Right atrium auricular region (tissue), 2 donors: ENCODE measurements around the gene TTLL10. TPM values are rescaled to one million over a fixed set of nuclear protein-coding genes. Genes with fewer than 3 reads are reported as not detected.

Source experiments
- DNase-seq: peaks from one replicate; pipeline ENCODE4 v3.0.0-alpha.2; 2019; ENCODE audit warnings: low spot score
- H3K27ac ChIP-seq, 2 donors: fragments of 200-600 bp; sonication (generic); 1 replicate in 1 of 2; 2 replicates in 1 of 2; pipeline ENCODE4 v1.5.1; 2016 to 2019
- H3K27me3 ChIP-seq, 2 donors: fragments of 200-600 bp; sonication (generic); one replicate each; pipeline versions ENCODE4 v1.5.1 to v1.6.0; 2017 to 2019
- H3K36me3 ChIP-seq: fragments of 200-600 bp; sonication (generic); one replicate; pipeline ENCODE4 v1.5.1; 2016
- H3K4me1 ChIP-seq, 2 donors: fragments of 200-600 bp; sonication (generic); one replicate each; pipeline versions ENCODE4 v1.5.1 to v1.6.0; 2017 to 2019
- H3K4me3 ChIP-seq, 2 donors: fragments of 200-600 bp; sonication (generic); 1 replicate in 1 of 2; 2 replicates in 1 of 2; pipeline ENCODE4 v1.5.1; 2017 to 2019; ENCODE audit warnings: mild to moderate bottlenecking in 1 of 2, moderate library complexity in 1 of 2
- H3K9me3 ChIP-seq, 2 donors: fragments of 200-600 bp; sonication (generic); one replicate each; pipeline ENCODE4 v1.5.1; 2019
- total RNA-seq, 2 donors: library from RNA; depleted of rRNA; stranded (reverse); fragments of >200 nt; gene quantifications; one replicate each; pipeline ENCODE4 v1.1.0, GENCODE V29; 2016
- TF ChIP-seq, protein P1 (sequence below), 2 donors: fragments of 200-600 bp; sonication (generic); IDR thresholded peaks; one replicate each; pipeline ENCODE4 v1.5.1; 2019; ENCODE audit warnings: antibody characterized with exemption in 2 of 2

TTLL10 gene
- total RNA-seq, 2 donors from 2014 or later = not detected

DNA sequence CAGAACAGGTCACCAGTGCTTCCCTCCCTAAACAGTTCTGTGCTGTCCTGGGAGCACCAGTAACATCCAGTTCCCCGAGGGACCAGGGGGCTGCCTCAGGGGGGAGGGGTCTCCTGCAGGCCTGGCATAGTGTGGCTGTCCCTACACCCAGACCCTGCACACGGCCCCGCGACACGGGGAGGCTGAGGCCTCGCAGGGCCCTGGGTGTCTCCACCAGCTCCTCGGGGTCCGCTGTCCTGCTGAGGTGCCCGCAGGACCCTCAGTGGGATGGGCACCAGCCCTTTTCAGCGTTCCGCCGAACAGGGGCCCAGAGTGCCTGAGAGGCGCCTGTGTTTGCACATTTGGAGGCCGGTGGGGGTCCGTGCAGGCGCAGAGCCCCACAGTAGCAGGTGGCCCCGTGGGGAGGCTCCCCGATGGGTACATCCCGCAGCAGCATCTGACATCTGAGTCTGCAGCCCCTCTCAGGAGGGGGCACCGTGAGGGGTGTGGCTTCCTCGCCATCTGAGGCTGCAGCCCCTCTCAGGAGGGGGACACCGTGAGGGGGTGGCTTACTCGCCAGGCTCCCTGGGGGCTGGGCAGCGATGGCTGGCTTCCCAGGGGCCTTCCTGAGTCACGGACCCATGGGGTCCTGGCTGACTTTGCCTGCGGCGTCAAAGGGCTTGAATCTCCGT is 39.2 kb upstream of the TTLL10 start:
- TF ChIP-seq, protein P1, sequence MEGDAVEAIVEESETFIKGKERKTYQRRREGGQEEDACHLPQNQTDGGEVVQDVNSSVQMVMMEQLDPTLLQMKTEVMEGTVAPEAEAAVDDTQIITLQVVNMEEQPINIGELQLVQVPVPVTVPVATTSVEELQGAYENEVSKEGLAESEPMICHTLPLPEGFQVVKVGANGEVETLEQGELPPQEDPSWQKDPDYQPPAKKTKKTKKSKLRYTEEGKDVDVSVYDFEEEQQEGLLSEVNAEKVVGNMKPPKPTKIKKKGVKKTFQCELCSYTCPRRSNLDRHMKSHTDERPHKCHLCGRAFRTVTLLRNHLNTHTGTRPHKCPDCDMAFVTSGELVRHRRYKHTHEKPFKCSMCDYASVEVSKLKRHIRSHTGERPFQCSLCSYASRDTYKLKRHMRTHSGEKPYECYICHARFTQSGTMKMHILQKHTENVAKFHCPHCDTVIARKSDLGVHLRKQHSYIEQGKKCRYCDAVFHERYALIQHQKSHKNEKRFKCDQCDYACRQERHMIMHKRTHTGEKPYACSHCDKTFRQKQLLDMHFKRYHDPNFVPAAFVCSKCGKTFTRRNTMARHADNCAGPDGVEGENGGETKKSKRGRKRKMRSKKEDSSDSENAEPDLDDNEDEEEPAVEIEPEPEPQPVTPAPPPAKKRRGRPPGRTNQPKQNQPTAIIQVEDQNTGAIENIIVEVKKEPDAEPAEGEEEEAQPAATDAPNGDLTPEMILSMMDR (IDR thresholded peaks at IDR 0.05) = no peak
- no peak for DNase-seq
- no peaks in the 10 kb centered on the region for H3K36me3 ChIP-seq
- H3K27ac ChIP-seq = no peak overlapping the region
- peaks cover 0 to 8% of the 10 kb centered on the region in 2 donors for H3K4me1 ChIP-seq
- H3K27me3 ChIP-seq = peaks cover 5 to 9% of the 10 kb centered on the region in 2 donors
- H3K9me3 ChIP-seq = no peaks in the 10 kb centered on the region
- H3K4me3 ChIP-seq = no peak overlapping the region

- Histone ChIP-seq H3K27me3 (peaks cover 5 to 9% of the 10 kb centered on the region in 2 donors), H3K4me1 (peaks cover 0 to 8% of the 10 kb centered on the region in 2 donors), H3K36me3 (no peaks in the 10 kb centered on the region), H3K27ac (no peak overlapping the region), H3K4me3 (no peak overlapping the region), H3K9me3 (no peaks in the 10 kb centered on the region)
- TF ChIP-seq, protein P1 (IDR thresholded peaks at IDR 0.05) = no peak
- DNase-seq = no peak
These were observed 38.1 kb upstream of the TTLL10 start for GRCh38 chr1:1135339-1136136.

- no peaks in the 10 kb centered on the region for H3K36me3 ChIP-seq
- H3K4me1 ChIP-seq = peaks cover 0 to 8% of the 10 kb centered on the region in 2 donors
- no peak for DNase-seq
- TF ChIP-seq, protein P1 (IDR thresholded peaks at IDR 0.05) = no peak
- no peak overlapping the region for H3K27ac ChIP-seq
- H3K4me3 ChIP-seq = no peak overlapping the region
- no peaks in the 10 kb centered on the region for H3K9me3 ChIP-seq
- peaks cover 5 to 9% of the 10 kb centered on the region in 2 donors for H3K27me3 ChIP-seq
These were observed 37.0 kb upstream of the TTLL10 start for GRCh38 chr1:1136547-1137230.

DNA sequence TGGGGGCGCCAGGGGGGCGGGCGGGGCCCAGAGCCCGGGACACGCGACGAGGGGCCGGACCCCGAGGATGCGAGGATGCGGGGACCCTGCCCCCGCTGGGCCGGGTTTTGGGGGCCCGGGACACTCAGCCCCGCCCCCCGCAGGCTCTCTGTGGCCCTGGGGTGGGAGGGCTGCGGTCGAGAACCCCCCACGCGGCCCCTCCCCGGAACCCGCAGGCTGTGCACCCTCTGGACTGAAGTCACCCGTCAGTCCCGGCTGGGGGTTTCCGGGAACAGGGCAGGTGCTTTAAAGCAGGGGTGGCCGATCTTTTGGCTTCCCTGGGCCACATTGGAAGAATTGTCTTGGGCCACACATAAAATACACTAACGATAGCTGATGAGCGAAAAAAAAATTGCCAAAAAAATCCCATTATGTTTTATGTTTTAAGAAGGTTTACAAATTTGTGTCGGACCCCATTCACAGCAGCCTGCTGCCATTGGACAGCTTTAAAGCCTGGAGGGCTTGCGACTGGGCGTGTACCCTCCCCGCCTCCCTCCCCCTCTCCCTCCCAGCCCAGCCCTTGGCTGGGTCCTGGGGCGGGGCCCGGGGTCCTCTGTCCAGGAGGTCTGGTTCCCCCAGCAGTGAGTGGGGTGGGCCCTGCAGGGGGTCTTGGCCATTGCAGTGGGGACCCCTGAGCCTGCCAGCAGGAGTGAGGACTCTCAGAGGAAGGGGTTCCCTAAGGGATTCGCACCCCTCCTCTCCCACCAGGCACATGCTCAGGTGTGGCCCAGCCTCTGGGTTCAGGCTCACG is 36.2 kb upstream of the TTLL10 start:
- H3K9me3 ChIP-seq = no peaks in the 10 kb centered on the region
- TF ChIP-seq, protein P1 (IDR thresholded peaks at IDR 0.05) = no peak
- no peaks in the 10 kb centered on the region for H3K36me3 ChIP-seq
- no peak overlapping the region for H3K27ac ChIP-seq
- H3K27me3 ChIP-seq = peaks cover 5 to 9% of the 10 kb centered on the region in 2 donors
- no peak overlapping the region for H3K4me3 ChIP-seq
- peaks cover 0 to 8% of the 10 kb centered on the region in 2 donors for H3K4me1 ChIP-seq
- DNase-seq = no peak

- peaks cover 5 to 9% of the 10 kb centered on the region in 2 donors for H3K27me3 ChIP-seq
- H3K36me3 ChIP-seq = no peaks in the 10 kb centered on the region
- H3K9me3 ChIP-seq = no peaks in the 10 kb centered on the region
- no peak for DNase-seq
- TF ChIP-seq, protein P1 (IDR thresholded peaks at IDR 0.05) = no peak
- no peak overlapping the region for H3K4me3 ChIP-seq
- no peak overlapping the region for H3K27ac ChIP-seq
- H3K4me1 ChIP-seq = peaks cover 0 to 8% of the 10 kb centered on the region in 2 donors
These were observed 33.0 kb upstream of the TTLL10 start for GRCh38 chr1:1140673-1141072.
